Measurements from ENCODE around the gene MYORG.
"Not testable (repeated sequence)": the region's sequence is repeated elsewhere in the genome, so short reads cannot be mapped to it uniquely, and the experiment has no call there.

The MYORG gene

GRCh38 chr9:34349324-34349723 lies 27.4 kb downstream of the MYORG start:
- no peak overlapping the region for H3K9ac ChIP-seq (ENCODE audit: low read depth in 1 of 2, low read length in 2 of 2)
- H3K4me3 ChIP-seq (ENCODE audit: low read depth in 1 of 2, low read length in 2 of 2), result no peak overlapping the region
- no peaks in the 10 kb centered on the region for H3K27me3 ChIP-seq (ENCODE audit: control insufficient read depth in 1 of 2, insufficient read depth in 2 of 2, low read length in 2 of 2)
- no peak overlapping the region for H3K27ac ChIP-seq (ENCODE audit: low read depth, low read length)
- H3K36me3 ChIP-seq (ENCODE audit: control insufficient read depth in 1 of 2, insufficient read depth in 2 of 2, low read length in 2 of 2), result no peaks in the 10 kb centered on the region
- H3K9me3 ChIP-seq (ENCODE audit: control insufficient read depth in 1 of 2, low read length in 2 of 2), result no peaks in the 10 kb centered on the region
- peaks cover 7 to 13% of the 10 kb centered on the region in 2 donors for H3K4me1 ChIP-seq (ENCODE audit: control insufficient read depth in 1 of 2, insufficient read depth in 2 of 2, low read length in 2 of 2)

DNA sequence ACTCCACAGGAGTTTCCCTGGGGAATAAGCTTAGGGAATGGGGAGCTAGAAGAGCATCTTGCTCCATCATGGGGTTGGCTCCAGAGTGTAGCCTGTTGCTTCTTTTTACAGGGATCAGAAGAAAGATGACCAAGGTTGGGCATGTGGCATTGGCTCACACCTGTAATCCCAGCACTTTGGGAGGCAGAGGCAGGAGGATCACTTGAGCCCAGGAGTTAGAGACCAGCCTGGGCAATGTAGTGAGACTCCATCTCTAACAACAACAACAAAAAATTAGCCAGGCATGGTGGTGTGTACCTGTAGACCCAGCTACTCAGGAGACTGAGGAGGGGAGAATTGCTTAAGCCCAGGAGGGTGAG lies 28.9 kb downstream of the MYORG start:
- Histone ChIP-seq H3K36me3 (ENCODE audit: control insufficient read depth in 1 of 2, insufficient read depth in 2 of 2, low read length in 2 of 2) (peaks cover 0 to 4% of the 10 kb centered on the region in 2 donors), H3K9ac (ENCODE audit: low read depth in 1 of 2, low read length in 2 of 2) (no peak overlapping the region), H3K27ac (ENCODE audit: low read depth, low read length) (no peak overlapping the region), H3K4me1 (ENCODE audit: control insufficient read depth in 1 of 2, insufficient read depth in 2 of 2, low read length in 2 of 2) (peaks cover 13 to 23% of the 10 kb centered on the region in 2 donors), H3K27me3 (ENCODE audit: control insufficient read depth in 1 of 2, insufficient read depth in 2 of 2, low read length in 2 of 2) (no peaks in the 10 kb centered on the region), H3K9me3 (ENCODE audit: control insufficient read depth in 1 of 2, low read length in 2 of 2) (no peaks in the 10 kb centered on the region), H3K4me3 (ENCODE audit: low read depth in 1 of 2, low read length in 2 of 2) (no peak overlapping the region)

GRCh38 chr9:34346873-34347799 lies 29.6 kb downstream of the MYORG start:
- Histone ChIP-seq H3K27ac (ENCODE audit: low read depth, low read length) (no peak overlapping the region), H3K9me3 (ENCODE audit: control insufficient read depth in 1 of 2, low read length in 2 of 2) (no peaks in the 10 kb centered on the region), H3K27me3 (ENCODE audit: control insufficient read depth in 1 of 2, insufficient read depth in 2 of 2, low read length in 2 of 2) (no peaks in the 10 kb centered on the region), H3K4me3 (ENCODE audit: low read depth in 1 of 2, low read length in 2 of 2) (no peak overlapping the region), H3K36me3 (ENCODE audit: control insufficient read depth in 1 of 2, insufficient read depth in 2 of 2, low read length in 2 of 2) (peaks cover 0 to 10% of the 10 kb centered on the region in 2 donors), H3K4me1 (ENCODE audit: control insufficient read depth in 1 of 2, insufficient read depth in 2 of 2, low read length in 2 of 2) (peaks cover 13 to 23% of the 10 kb centered on the region in 2 donors), H3K9ac (ENCODE audit: low read depth in 1 of 2, low read length in 2 of 2) (no peak overlapping the region)

DNA sequence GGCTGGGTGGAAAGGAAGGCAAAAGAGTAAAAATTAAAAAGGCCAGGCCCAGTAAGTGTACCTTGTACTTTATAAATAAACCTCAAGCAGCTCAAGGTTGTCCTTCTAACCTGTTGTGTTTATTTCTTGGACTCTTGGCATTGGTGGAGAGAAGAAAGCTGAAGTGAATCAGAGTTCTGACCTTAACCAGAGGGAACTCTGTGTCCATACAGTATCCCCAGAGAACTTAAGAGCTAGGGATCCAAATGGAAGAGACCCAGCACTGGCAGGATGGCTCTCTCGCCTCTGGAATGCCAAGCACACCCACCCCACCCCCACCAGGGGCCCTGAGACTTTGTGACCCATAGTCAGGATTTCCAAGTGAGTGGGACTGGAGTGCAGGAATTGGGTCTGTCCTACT lies 33.1 kb downstream of the MYORG start:
- Histone ChIP-seq H3K27me3 (ENCODE audit: control insufficient read depth in 1 of 2, insufficient read depth in 2 of 2, low read length in 2 of 2) (no peaks in the 10 kb centered on the region), H3K27ac (ENCODE audit: low read depth, low read length) (no peak overlapping the region), H3K4me1 (ENCODE audit: control insufficient read depth in 1 of 2, insufficient read depth in 2 of 2, low read length in 2 of 2) (peaks cover 13 to 23% of the 10 kb centered on the region in 2 donors), H3K36me3 (ENCODE audit: control insufficient read depth in 1 of 2, insufficient read depth in 2 of 2, low read length in 2 of 2) (peaks cover 8 to 36% of the 10 kb centered on the region in 2 donors), H3K9me3 (ENCODE audit: control insufficient read depth in 1 of 2, low read length in 2 of 2) (no peaks in the 10 kb centered on the region), H3K4me3 (ENCODE audit: low read depth in 1 of 2, low read length in 2 of 2) (no peak overlapping the region), H3K9ac (ENCODE audit: low read depth in 1 of 2, low read length in 2 of 2) (no peak overlapping the region)

GRCh38 chr9:34343090-34343489 lies 33.6 kb downstream of the MYORG start:
- Histone ChIP-seq H3K4me3 (ENCODE audit: low read depth in 1 of 2, low read length in 2 of 2) (no peak overlapping the region), H3K27me3 (ENCODE audit: control insufficient read depth in 1 of 2, insufficient read depth in 2 of 2, low read length in 2 of 2) (no peaks in the 10 kb centered on the region), H3K4me1 (ENCODE audit: control insufficient read depth in 1 of 2, insufficient read depth in 2 of 2, low read length in 2 of 2) (peaks cover 13 to 23% of the 10 kb centered on the region in 2 donors), H3K27ac (ENCODE audit: low read depth, low read length) (peak overlapping the region; percentile 13), H3K9me3 (ENCODE audit: control insufficient read depth in 1 of 2, low read length in 2 of 2) (no peaks in the 10 kb centered on the region), H3K36me3 (ENCODE audit: control insufficient read depth in 1 of 2, insufficient read depth in 2 of 2, low read length in 2 of 2) (peaks cover 9 to 38% of the 10 kb centered on the region in 2 donors), H3K9ac (ENCODE audit: low read depth in 1 of 2, low read length in 2 of 2) (no peak overlapping the region)

GRCh38 chr9:34341659-34342295 lies 34.9 kb downstream of the MYORG start:
- Histone ChIP-seq H3K4me1 (ENCODE audit: control insufficient read depth in 1 of 2, insufficient read depth in 2 of 2, low read length in 2 of 2) (peaks cover 13 to 23% of the 10 kb centered on the region in 2 donors), H3K27ac (ENCODE audit: low read depth, low read length) (no peak overlapping the region)

GRCh38 chr9:34338665-34339385 lies 37.9 kb downstream of the MYORG start:
- Histone ChIP-seq H3K27me3 (ENCODE audit: control insufficient read depth in 1 of 2, insufficient read depth in 2 of 2, low read length in 2 of 2) (no peaks in the 10 kb centered on the region), H3K27ac (ENCODE audit: low read depth, low read length) (no peak overlapping the region), H3K9me3 (ENCODE audit: control insufficient read depth in 1 of 2, low read length in 2 of 2) (no peaks in the 10 kb centered on the region), H3K36me3 (ENCODE audit: control insufficient read depth in 1 of 2, insufficient read depth in 2 of 2, low read length in 2 of 2) (peaks cover 12 to 43% of the 10 kb centered on the region in 2 donors), H3K9ac (ENCODE audit: low read depth in 1 of 2, low read length in 2 of 2) (no peak overlapping the region), H3K4me3 (ENCODE audit: low read depth in 1 of 2, low read length in 2 of 2) (no peak overlapping the region), H3K4me1 (ENCODE audit: control insufficient read depth in 1 of 2, insufficient read depth in 2 of 2, low read length in 2 of 2) (peaks cover 6 to 10% of the 10 kb centered on the region in 2 donors)

More at GRCh38 chr9:34341659-34342295, 34.9 kb downstream of the MYORG start:
- peaks cover 9 to 43% of the 10 kb centered on the region in 2 donors for H3K36me3 ChIP-seq (ENCODE audit: control insufficient read depth in 1 of 2, insufficient read depth in 2 of 2, low read length in 2 of 2)
- H3K9me3 ChIP-seq (ENCODE audit: control insufficient read depth in 1 of 2, low read length in 2 of 2), result no peaks in the 10 kb centered on the region
- no peak overlapping the region for H3K4me3 ChIP-seq (ENCODE audit: low read depth in 1 of 2, low read length in 2 of 2)
- no peak overlapping the region for H3K9ac ChIP-seq (ENCODE audit: low read depth in 1 of 2, low read length in 2 of 2)
- H3K27me3 ChIP-seq (ENCODE audit: control insufficient read depth in 1 of 2, insufficient read depth in 2 of 2, low read length in 2 of 2), result no peaks in the 10 kb centered on the region

DNA sequence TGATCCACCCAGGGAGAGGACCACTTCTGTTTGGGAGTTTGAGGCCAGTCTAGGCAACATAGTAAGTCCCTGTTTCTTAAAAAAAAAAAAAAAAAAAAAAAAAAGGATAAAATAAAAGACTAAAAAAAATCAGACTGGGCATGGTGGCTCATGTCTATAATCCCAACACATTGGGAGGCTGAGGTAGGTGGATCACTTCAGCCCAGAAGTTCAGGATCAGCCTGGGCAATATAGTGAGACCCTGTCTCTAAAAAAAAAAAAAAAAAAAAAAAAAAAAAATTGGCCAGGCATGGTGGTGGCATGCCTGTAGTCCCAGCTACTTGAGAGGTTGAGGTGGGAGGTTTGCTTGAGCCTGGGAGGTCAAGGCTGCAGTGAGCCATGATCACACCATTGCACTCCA lies 38.6 kb downstream of the MYORG start:
- not testable (repeated sequence) for H3K4me3 ChIP-seq (ENCODE audit: low read depth in 1 of 2, low read length in 2 of 2); H3K27me3 ChIP-seq (ENCODE audit: control insufficient read depth in 1 of 2, insufficient read depth in 2 of 2, low read length in 2 of 2); H3K9me3 ChIP-seq (ENCODE audit: control insufficient read depth in 1 of 2, low read length in 2 of 2); H3K27ac ChIP-seq (ENCODE audit: low read depth, low read length); H3K4me1 ChIP-seq (ENCODE audit: control insufficient read depth in 1 of 2, insufficient read depth in 2 of 2, low read length in 2 of 2); H3K9ac ChIP-seq (ENCODE audit: low read depth in 1 of 2, low read length in 2 of 2)
- H3K36me3 ChIP-seq (ENCODE audit: control insufficient read depth in 1 of 2, insufficient read depth in 2 of 2, low read length in 2 of 2), result peaks cover 12 to 40% of the 10 kb centered on the region in 2 donors

DNA sequence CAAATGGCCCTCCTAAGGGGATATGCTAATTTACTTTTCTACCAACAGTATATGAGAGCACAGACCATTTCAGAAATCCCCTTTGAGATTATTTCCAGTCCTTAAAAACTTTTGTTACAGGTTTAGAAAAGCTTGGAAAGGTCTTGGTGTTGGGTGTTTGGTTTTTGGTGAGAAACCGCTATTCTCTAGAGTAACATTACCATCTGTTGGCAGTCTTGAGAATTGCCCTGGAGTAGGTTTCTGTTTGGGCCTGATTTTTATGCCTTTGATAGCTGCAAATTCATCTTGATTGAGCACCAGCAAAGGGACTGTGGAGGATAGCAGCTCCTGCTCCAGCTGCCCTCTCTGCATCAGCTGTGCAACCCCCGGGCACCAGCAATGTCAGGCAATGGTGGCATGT lies 39.3 kb downstream of the MYORG start:
- H3K4me1 ChIP-seq (ENCODE audit: control insufficient read depth in 1 of 2, insufficient read depth in 2 of 2, low read length in 2 of 2), result no peaks in the 10 kb centered on the region
- H3K9ac ChIP-seq (ENCODE audit: low read depth in 1 of 2, low read length in 2 of 2), result no peak overlapping the region
- peaks cover 12 to 36% of the 10 kb centered on the region in 2 donors for H3K36me3 ChIP-seq (ENCODE audit: control insufficient read depth in 1 of 2, insufficient read depth in 2 of 2, low read length in 2 of 2)
- no peaks in the 10 kb centered on the region for H3K9me3 ChIP-seq (ENCODE audit: control insufficient read depth in 1 of 2, low read length in 2 of 2)
- H3K27ac ChIP-seq (ENCODE audit: low read depth, low read length), result no peak overlapping the region
- no peaks in the 10 kb centered on the region for H3K27me3 ChIP-seq (ENCODE audit: control insufficient read depth in 1 of 2, insufficient read depth in 2 of 2, low read length in 2 of 2)
- no peak overlapping the region for H3K4me3 ChIP-seq (ENCODE audit: low read depth in 1 of 2, low read length in 2 of 2)

GRCh38 chr9:34335376-34335775 lies 41.3 kb downstream of the MYORG start:
- Histone ChIP-seq H3K4me3 (ENCODE audit: low read depth in 1 of 2, low read length in 2 of 2) (no peak overlapping the region), H3K9ac (ENCODE audit: low read depth in 1 of 2, low read length in 2 of 2) (no peak overlapping the region), H3K27me3 (ENCODE audit: control insufficient read depth in 1 of 2, insufficient read depth in 2 of 2, low read length in 2 of 2) (no peaks in the 10 kb centered on the region), H3K4me1 (ENCODE audit: control insufficient read depth in 1 of 2, insufficient read depth in 2 of 2, low read length in 2 of 2) (peaks cover 0 to 1% of the 10 kb centered on the region in 2 donors), H3K9me3 (ENCODE audit: control insufficient read depth in 1 of 2, low read length in 2 of 2) (no peaks in the 10 kb centered on the region), H3K27ac (ENCODE audit: low read depth, low read length) (no peak overlapping the region), H3K36me3 (ENCODE audit: control insufficient read depth in 1 of 2, insufficient read depth in 2 of 2, low read length in 2 of 2) (peaks cover 12 to 23% of the 10 kb centered on the region in 2 donors)
